Tibial artery (tissue), 4 donors: ENCODE results near the gene CCDC185.

Experiments
- DNase-seq, 2 donors: peaks; one replicate each; pipeline ENCODE4 v3.0.0-alpha.2; 2019
- H3K27ac ChIP-seq, 2 donors: fragments of 200-600 bp; sonication (generic) in 1 of 2; 1 replicate in 1 of 2; 2 replicates in 1 of 2; pipeline ENCODE4 v1.5.1; 2018 to 2019; ENCODE audit warnings: mild to moderate bottlenecking in 1 of 2
- H3K27me3 ChIP-seq, 2 donors: fragments of 200-600 bp; sonication (generic) in 1 of 2; one replicate each; pipeline versions ENCODE4 v1.5.1 to v1.6.0; 2016 to 2019
- H3K36me3 ChIP-seq, 3 donors: fragments of 200-600 bp; sonication (generic) in 2 of 3; one replicate each; pipeline ENCODE4 v1.5.1; 2016 to 2019; ENCODE audit warnings: mild to moderate bottlenecking in 2 of 3
- H3K4me1 ChIP-seq, 4 donors: fragments of 200-600 bp; sonication (generic) in 2 of 4; 1 replicate in 3 of 4; 2 replicates in 1 of 4; pipeline ENCODE4 v1.5.1; 2016 to 2019
- H3K4me3 ChIP-seq, 2 donors: fragments of 200-600 bp; sonication (generic) in 1 of 2; 1 replicate in 1 of 2; 2 replicates in 1 of 2; pipeline ENCODE4 v1.5.1; 2018 to 2019; ENCODE audit warnings: mild to moderate bottlenecking in 2 of 2
- H3K9me3 ChIP-seq, 3 donors: fragments of 200-600 bp; sonication (generic) in 1 of 3; one replicate each; pipeline ENCODE4 v1.5.1; 2016 to 2019
- intact Hi-C: fragments of 100-400 bp; cut with DNase I; formaldehyde crosslinking; loops from one replicate; pipeline ENCODE4 v1.15.0; 2023; ENCODE audit warnings: low total_unique reads
- TF ChIP-seq, protein P1 (sequence below), 2 experiments: fragments of 200-600 bp in 1 of 2; fragments of 450-650 bp in 1 of 2; IDR thresholded peaks; one replicate each; pipeline ENCODE4 v1.5.1; 2017 to 2019; ENCODE audit warnings: antibody characterized with exemption in 2 of 2, mild to moderate bottlenecking in 1 of 2, moderate library complexity in 1 of 2

The CCDC185 gene

DNA sequence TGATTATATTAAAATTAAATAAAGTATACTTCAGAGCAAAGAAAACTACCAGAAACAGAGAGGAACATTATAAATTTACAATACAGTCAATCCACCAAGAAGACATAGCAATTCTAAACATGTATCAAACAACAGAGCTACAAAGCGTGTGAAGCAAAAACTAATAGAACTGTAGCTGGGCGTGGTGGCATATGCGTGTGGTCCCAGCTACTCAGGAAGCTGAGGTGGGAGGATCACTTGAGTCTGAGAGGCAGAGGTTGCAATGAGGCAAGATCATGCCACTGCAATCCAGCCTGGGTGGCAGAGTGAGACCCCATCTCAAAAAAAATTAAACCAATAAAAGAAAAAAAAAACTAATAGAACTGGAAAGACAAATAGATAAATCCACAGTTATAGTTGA, 12.3 kb downstream of the CCDC185 start:
- H3K36me3 ChIP-seq = no peaks in the 10 kb centered on the region
- TF ChIP-seq, protein P1, sequence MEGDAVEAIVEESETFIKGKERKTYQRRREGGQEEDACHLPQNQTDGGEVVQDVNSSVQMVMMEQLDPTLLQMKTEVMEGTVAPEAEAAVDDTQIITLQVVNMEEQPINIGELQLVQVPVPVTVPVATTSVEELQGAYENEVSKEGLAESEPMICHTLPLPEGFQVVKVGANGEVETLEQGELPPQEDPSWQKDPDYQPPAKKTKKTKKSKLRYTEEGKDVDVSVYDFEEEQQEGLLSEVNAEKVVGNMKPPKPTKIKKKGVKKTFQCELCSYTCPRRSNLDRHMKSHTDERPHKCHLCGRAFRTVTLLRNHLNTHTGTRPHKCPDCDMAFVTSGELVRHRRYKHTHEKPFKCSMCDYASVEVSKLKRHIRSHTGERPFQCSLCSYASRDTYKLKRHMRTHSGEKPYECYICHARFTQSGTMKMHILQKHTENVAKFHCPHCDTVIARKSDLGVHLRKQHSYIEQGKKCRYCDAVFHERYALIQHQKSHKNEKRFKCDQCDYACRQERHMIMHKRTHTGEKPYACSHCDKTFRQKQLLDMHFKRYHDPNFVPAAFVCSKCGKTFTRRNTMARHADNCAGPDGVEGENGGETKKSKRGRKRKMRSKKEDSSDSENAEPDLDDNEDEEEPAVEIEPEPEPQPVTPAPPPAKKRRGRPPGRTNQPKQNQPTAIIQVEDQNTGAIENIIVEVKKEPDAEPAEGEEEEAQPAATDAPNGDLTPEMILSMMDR (IDR thresholded peaks at IDR 0.05) = no peak
- no peaks in the 10 kb centered on the region for H3K9me3 ChIP-seq
- H3K4me3 ChIP-seq = no peak overlapping the region
- no peak for DNase-seq
- intact Hi-C loops = no loop called here
- H3K4me1 ChIP-seq = peaks cover 0 to 4% (median 0%) of the 10 kb centered on the region in 4 donors
- H3K27ac ChIP-seq = no peak overlapping the region
- no peaks in the 10 kb centered on the region for H3K27me3 ChIP-seq

DNA sequence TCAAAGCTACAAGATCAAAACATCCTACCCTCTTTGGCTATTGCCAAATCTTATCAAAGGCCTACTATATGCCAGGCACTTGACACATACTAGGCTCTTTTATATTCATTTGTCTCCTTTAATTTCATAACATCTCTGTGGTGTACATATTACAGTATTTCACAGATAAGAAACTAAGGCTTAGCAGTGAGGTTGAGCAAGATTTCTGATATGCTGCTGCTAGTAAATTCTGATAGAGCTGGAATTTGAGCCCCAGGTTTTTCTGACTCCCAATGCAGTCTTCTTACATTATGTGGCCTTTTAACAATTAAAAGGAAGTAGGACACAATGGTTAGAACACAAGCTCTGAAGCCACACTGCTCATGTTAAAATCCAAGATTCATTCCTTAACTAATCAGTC, 16.8 kb downstream of the CCDC185 start:
- intact Hi-C loops = no loop called here
- TF ChIP-seq, protein P1 (IDR thresholded peaks at IDR 0.05) = no peak
- DNase-seq = no peak

DNA sequence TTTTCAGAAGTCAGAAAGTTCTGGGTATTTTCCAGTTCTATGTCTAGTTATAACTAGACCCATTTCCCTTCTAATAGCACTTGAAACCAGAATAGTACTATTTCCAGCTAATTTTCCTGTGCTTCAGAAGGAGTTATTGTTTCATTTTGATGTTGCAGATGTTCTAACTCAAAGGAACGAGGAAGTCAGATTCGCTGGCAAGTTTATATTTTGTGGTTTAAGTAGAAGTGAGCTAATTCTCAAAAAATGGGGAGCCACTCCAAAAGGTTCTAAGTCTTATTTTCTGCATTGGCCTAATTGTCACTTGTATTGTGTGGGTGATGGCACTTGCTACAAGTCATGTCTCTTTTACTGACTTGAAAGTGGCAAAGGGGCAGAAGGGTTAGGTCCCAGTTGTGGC, 18.1 kb downstream of the CCDC185 start:
- Histone ChIP-seq H3K4me1 (no peaks in the 10 kb centered on the region), H3K27me3 (no peaks in the 10 kb centered on the region), H3K4me3 (no peak overlapping the region), H3K27ac (no peak overlapping the region), H3K9me3 (no peaks in the 10 kb centered on the region), H3K36me3 (no peaks in the 10 kb centered on the region)
- intact Hi-C loops = no loop called here
- no peak for DNase-seq
- TF ChIP-seq, protein P1 (IDR thresholded peaks at IDR 0.05) = no peak

More for the DNA sequence above, 16.8 kb downstream of the CCDC185 start:
- Histone ChIP-seq H3K9me3 (no peaks in the 10 kb centered on the region), H3K4me1 (no peaks in the 10 kb centered on the region), H3K27me3 (no peaks in the 10 kb centered on the region), H3K36me3 (no peaks in the 10 kb centered on the region), H3K4me3 (no peak overlapping the region), H3K27ac (no peak overlapping the region)

DNA sequence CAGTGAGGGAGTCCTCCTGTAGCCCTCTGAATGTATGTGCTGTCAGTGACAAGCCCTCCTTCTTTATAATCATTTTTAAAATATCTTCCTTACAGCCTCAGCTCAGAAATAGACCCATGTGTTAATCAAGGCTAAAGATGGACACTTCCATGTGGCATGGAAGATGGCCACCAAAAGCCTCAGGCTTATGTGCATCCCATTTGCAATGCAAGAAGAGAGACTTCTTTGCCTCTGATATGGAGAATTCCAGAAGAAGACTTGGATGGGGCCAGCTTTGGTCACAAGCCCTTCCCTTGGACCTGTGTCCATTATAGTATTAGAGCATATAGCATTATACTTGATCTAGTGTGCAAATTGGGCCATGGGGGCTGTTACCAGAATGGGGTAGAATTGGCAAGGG, 18.5 kb downstream of the CCDC185 start:
- TF ChIP-seq, protein P1 (IDR thresholded peaks at IDR 0.05) = no peak
- H3K27me3 ChIP-seq = no peaks in the 10 kb centered on the region
- no peak overlapping the region for H3K4me3 ChIP-seq
- H3K9me3 ChIP-seq = no peaks in the 10 kb centered on the region
- DNase-seq = no peak
- H3K36me3 ChIP-seq = no peaks in the 10 kb centered on the region
- H3K27ac ChIP-seq = no peak overlapping the region
- no peaks in the 10 kb centered on the region for H3K4me1 ChIP-seq
- intact Hi-C loops = no loop called here

DNA sequence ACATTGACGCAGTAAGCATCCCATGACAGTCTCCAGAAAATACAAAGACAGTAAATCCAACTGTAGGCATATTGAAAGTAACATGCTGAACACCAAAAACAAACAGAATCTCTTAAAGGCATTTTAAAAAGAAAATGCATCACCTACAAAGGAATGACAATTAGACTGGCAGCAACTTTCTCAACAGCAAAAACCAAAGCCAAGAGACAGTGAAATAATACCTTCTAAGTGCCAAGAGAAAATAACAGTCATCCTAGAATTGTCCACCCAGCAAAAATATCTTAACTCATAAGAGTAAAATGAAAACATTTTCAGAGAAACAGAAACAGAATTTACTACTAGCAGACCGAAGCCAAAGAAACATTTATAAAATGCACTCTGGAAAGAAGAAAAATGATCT, 20.0 kb downstream of the CCDC185 start:
- TF ChIP-seq, protein P1 (IDR thresholded peaks at IDR 0.05) = no peak
- Histone ChIP-seq H3K9me3 (no peaks in the 10 kb centered on the region), H3K4me3 (no peak overlapping the region), H3K27me3 (no peaks in the 10 kb centered on the region), H3K4me1 (no peaks in the 10 kb centered on the region), H3K36me3 (no peaks in the 10 kb centered on the region), H3K27ac (no peak overlapping the region)
- intact Hi-C loops = no loop called here
- DNase-seq = no peak

DNA sequence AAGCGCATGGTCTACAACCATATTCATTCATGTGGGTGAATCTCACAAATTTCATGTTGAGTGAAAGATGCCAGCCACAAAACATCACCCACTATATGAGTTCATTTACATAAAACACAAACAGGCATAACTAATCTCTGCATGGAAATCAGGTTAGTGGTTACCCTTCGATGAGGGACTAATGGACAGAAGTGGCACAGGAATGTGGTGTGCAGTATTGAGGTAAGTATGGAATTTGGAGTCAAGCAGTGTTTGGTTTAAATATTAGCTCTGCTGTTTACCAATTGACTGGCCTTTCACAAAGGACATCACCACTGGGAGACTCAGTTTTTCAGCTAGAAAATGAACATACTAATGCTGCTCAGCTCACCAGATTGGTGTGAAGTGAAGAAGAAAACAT, 24.2 kb downstream of the CCDC185 start:
- no peaks in the 10 kb centered on the region for H3K27me3 ChIP-seq
- no peaks in the 10 kb centered on the region for H3K4me1 ChIP-seq
- no peak for DNase-seq
- TF ChIP-seq, protein P1 (IDR thresholded peaks at IDR 0.05) = no peak
- no peak overlapping the region for H3K27ac ChIP-seq
- H3K4me3 ChIP-seq = no peak overlapping the region
- H3K9me3 ChIP-seq = no peaks in the 10 kb centered on the region
- intact Hi-C loops = no loop called here
- no peaks in the 10 kb centered on the region for H3K36me3 ChIP-seq
